Cardiac muscle cell (in vitro differentiated cells and primary cell): Measurements from ENCODE around the gene LRBA. TPM values are rescaled to one million over a fixed set of nuclear protein-coding genes. Genes with fewer than 3 reads are reported as not detected.

ENCODE experiments used
- DNase-seq, 2 donors: peaks; one replicate each; pipeline versions ENCODE4 v3.0.0 to v3.0.0-alpha.2; 2010 to 2017; ENCODE audit warnings: low read depth in 1 of 2, low spot score in 1 of 2
- H3K27ac ChIP-seq: fragments of 200-600 bp; sonication (generic); 2 replicates; pipeline ENCODE4 v1.5.1; 2016
- H3K27me3 ChIP-seq: fragments of 200-600 bp; sonication (generic); 2 replicates; pipeline ENCODE4 v1.6.0; 2016; ENCODE audit warnings: control low read depth
- H3K36me3 ChIP-seq: fragments of 200-600 bp; sonication (generic); 2 replicates; pipeline ENCODE4 v1.5.1; 2016; ENCODE audit warnings: control low read depth
- H3K4me1 ChIP-seq: fragments of 200-600 bp; sonication (generic); 2 replicates; pipeline ENCODE4 v1.8.1; 2017; ENCODE audit warnings: low read depth, mild to moderate bottlenecking, mixed run types
- H3K4me3 ChIP-seq: fragments of 200-600 bp; sonication (generic); 2 replicates; pipeline ENCODE4 v1.5.1; 2016; ENCODE audit warnings: mild to moderate bottlenecking
- H3K9me3 ChIP-seq: fragments of 200-600 bp; sonication (generic); 2 replicates; pipeline ENCODE4 v1.5.1; 2017; ENCODE audit warnings: low read depth, mild to moderate bottlenecking, control low read depth
- polyA plus RNA-seq: library from polyadenylated mRNA; unstranded; fragments of >200 nt; fragmentation: Nextera tagmentation; extraction: Ambion mirVana; gene quantifications from 2 replicates; pipeline ENCODE4 v1.2.1, GENCODE V29; 2016
- total RNA-seq: library from RNA; depleted of rRNA; stranded (reverse); fragments of >200 nt; gene quantifications from 2 replicates; pipeline ENCODE4 v1.2.3, GENCODE V29; 2016
- TF ChIP-seq, protein P1 (sequence below): IDR thresholded peaks from 2 replicates; pipeline ENCODE4 v1.5.1; 2012; ENCODE audit warnings: low read depth, mild to moderate bottlenecking, low read length

The LRBA gene
- total and polyA plus RNA-seq, 2 experiments from 2014 or later: 17.7 to 58.8 TPM

DNA sequence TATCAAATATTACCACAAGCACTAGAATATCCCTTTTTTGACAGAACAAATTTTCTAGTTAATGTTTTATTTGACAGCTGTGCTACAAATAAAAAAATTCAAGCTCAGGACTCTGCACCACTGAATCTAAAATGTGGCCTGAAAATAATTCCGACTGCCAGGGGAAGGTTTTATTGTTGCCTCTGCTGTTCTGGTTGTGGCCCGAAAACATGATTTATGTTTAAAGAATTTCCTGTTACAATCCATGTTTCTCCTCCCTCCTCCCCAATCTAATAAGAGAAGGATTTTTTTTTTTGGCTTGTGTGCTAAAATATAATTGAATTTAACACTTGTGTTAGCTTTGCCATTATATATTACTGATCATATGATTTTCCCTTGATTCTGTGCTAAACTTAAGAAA is 709.1 kb downstream of the LRBA start:
- Histone ChIP-seq H3K4me3 (no peak overlapping the region), H3K27ac (no peak overlapping the region), H3K9me3 (no peaks in the 10 kb centered on the region), H3K4me1 (peaks cover 6% of the 10 kb centered on the region), H3K27me3 (no peaks in the 10 kb centered on the region), H3K36me3 (no peaks in the 10 kb centered on the region)
- TF ChIP-seq, protein P1, sequence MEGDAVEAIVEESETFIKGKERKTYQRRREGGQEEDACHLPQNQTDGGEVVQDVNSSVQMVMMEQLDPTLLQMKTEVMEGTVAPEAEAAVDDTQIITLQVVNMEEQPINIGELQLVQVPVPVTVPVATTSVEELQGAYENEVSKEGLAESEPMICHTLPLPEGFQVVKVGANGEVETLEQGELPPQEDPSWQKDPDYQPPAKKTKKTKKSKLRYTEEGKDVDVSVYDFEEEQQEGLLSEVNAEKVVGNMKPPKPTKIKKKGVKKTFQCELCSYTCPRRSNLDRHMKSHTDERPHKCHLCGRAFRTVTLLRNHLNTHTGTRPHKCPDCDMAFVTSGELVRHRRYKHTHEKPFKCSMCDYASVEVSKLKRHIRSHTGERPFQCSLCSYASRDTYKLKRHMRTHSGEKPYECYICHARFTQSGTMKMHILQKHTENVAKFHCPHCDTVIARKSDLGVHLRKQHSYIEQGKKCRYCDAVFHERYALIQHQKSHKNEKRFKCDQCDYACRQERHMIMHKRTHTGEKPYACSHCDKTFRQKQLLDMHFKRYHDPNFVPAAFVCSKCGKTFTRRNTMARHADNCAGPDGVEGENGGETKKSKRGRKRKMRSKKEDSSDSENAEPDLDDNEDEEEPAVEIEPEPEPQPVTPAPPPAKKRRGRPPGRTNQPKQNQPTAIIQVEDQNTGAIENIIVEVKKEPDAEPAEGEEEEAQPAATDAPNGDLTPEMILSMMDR: no peak
- DNase-seq: peak in 1 of 2 donors; percentile 80

DNA sequence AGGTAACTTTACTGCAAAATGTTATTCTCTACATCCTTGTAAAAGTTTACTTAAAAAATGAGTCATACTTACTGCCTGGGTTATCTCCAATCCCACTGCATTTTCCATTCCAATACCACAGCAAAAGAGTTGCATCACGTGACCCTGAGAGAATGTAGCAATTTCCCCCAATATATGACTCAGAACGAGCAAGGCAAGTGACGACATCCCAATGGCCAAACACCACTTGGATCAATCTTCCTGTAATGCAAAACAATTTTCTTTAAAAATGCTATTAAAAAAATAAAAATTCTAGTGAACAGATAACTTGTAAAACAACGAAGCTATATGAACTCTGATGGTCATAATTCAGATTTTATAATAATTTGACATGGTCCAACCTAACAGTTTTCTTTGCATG is 712.5 kb downstream of the LRBA start:
- no peak overlapping the region for H3K27ac ChIP-seq
- H3K9me3 ChIP-seq: no peaks in the 10 kb centered on the region

DNA sequence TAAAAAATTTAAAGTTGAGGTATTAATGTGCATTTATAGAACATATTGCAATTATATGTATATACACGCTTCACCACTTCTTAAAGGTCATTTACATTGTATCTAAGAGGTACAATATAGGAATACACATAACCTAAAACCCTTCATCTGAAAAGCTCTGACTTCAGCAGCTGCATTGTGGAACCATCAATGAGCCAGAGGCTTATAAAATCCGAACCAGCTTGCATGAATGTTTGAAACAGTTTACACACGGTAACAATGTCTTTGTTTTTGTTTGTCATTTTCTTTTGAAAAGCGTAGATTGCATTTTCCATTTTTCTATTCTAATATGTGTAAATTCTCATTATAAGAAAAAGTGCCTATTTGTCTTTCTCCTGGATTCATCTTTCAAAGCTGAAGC is 715.3 kb downstream of the LRBA start:
- Histone ChIP-seq H3K9me3 (no peaks in the 10 kb centered on the region), H3K36me3 (no peaks in the 10 kb centered on the region), H3K27ac (no peak overlapping the region), H3K4me1 (no peaks in the 10 kb centered on the region), H3K27me3 (no peaks in the 10 kb centered on the region), H3K4me3 (no peak overlapping the region)
- TF ChIP-seq, protein P1: no peak
- DNase-seq: no peak

More for the DNA sequence above, 712.5 kb downstream of the LRBA start:
- TF ChIP-seq, protein P1: no peak
- peak in 1 of 2 donors; percentile 95 for DNase-seq
- H3K4me3 ChIP-seq: no peak overlapping the region
- no peaks in the 10 kb centered on the region for H3K27me3 ChIP-seq
- no peaks in the 10 kb centered on the region for H3K4me1 ChIP-seq
- no peaks in the 10 kb centered on the region for H3K36me3 ChIP-seq

DNA sequence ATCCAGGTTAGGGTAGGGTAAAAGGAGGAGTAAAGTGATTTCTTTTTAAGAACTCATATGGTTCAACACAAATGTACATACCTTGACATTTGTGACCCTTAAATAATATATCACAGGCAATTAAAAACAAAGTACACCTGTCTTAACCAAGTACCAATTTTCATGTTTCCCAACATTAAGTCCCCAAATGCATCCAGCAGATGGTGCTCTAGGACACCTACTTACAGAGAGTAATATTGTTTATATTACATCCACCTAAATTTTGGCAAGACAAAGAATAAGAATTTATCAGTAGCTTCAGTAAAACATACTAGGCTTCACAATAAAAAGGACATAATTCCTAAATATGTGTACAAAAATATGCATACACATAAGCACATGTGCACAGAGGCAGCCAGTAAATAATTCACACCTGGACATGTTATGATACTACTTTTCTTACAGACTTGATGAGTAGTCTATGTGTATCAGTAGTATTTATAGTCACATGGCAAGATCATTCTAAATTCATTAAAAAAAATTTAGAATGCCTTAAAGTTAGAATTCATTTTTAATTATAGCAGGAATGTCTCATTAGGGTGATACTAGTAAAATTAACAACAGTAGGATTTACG is 717.1 kb downstream of the LRBA start:
- Histone ChIP-seq H3K9me3 (no peaks in the 10 kb centered on the region), H3K36me3 (no peaks in the 10 kb centered on the region), H3K27ac (no peak overlapping the region), H3K4me3 (no peak overlapping the region), H3K27me3 (no peaks in the 10 kb centered on the region), H3K4me1 (no peaks in the 10 kb centered on the region)
- TF ChIP-seq, protein P1: peak; percentile 65
- DNase-seq: peak; percentile 62 to 80

DNA sequence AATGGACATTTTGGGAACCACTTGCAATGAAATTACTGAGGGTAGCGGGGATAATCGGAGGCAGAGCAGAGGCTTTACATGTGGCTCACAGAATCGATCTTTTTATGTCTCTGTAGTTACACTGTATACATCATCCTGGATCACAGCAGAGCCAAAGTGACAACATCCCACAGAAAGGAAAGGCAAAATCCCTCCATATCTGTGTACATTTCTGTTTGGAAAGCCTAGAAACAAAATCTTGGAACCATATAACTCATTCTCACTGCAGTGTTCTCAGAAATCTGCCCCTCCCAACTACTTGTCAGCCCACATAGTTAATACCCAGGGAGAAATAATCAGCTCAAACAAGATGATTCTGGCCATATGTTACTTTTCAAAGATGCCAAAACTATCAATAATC is 725.2 kb downstream of the LRBA start:
- H3K4me3 ChIP-seq: no peak overlapping the region
- H3K36me3 ChIP-seq: no peaks in the 10 kb centered on the region
- TF ChIP-seq, protein P1: no peak
- H3K9me3 ChIP-seq: no peaks in the 10 kb centered on the region
- peaks cover 4% of the 10 kb centered on the region for H3K4me1 ChIP-seq
- no peak for DNase-seq
- H3K27me3 ChIP-seq: no peaks in the 10 kb centered on the region
- no peak overlapping the region for H3K27ac ChIP-seq
